Aorta (tissue), 5 donors: ENCODE data around the gene CENPK. TPM values are rescaled to one million over a fixed set of nuclear protein-coding genes. Genes with fewer than 3 reads are reported as not detected.

Source experiments
- ATAC-seq: fragments of 200-7000 bp; cut with Tn5 transposase; one replicate; pipeline ENCODE4 v1.9.1; 2022; ENCODE audit warnings: moderate library complexity; ENCODE audit not compliant: low FRiP score
- DNase-seq, 2 donors: peaks; one replicate each; pipeline ENCODE4 v3.0.0-alpha.2; 2020
- H3K27ac ChIP-seq, 2 donors: one replicate each; pipeline ENCODE4 v1.5.1; 2013; ENCODE audit warnings: low read length in 2 of 2, mild to moderate bottlenecking in 2 of 2, moderate library complexity in 2 of 2, control low read depth in 1 of 2, inconsistent platforms in 1 of 2, low read depth in 1 of 2
- H3K27me3 ChIP-seq, 2 donors: one replicate each; pipeline ENCODE4 v1.6.1; 2013; ENCODE audit warnings: control low read depth in 1 of 2, low read length in 1 of 2, mild to moderate bottlenecking in 1 of 2, moderate library complexity in 1 of 2; ENCODE audit not compliant: insufficient read depth in 2 of 2, control insufficient read depth in 1 of 2
- H3K36me3 ChIP-seq, 2 donors: one replicate each; pipeline ENCODE4 v1.6.1; 2013; ENCODE audit warnings: control low read depth in 1 of 2, low read length in 1 of 2, mild to moderate bottlenecking in 1 of 2; ENCODE audit not compliant: insufficient read depth in 2 of 2, control insufficient read depth in 1 of 2
- H3K4me1 ChIP-seq, 2 donors: one replicate each; pipeline ENCODE4 v1.6.1; 2013; ENCODE audit warnings: low read length in 2 of 2, control low read depth in 1 of 2, mild to moderate bottlenecking in 1 of 2, moderate library complexity in 1 of 2; ENCODE audit not compliant: insufficient read depth in 2 of 2, control insufficient read depth in 1 of 2
- H3K4me3 ChIP-seq, 2 donors: one replicate each; pipeline ENCODE4 v1.5.1; 2013; ENCODE audit warnings: low read length in 2 of 2, control low read depth in 1 of 2, mild to moderate bottlenecking in 1 of 2
- H3K9me3 ChIP-seq: one replicate; pipeline ENCODE4 v1.6.1; 2013; ENCODE audit warnings: mild to moderate bottlenecking, low read length; ENCODE audit not compliant: control insufficient read depth
- WGBS, 2 donors: extraction: QIAGEN DNeasy Blood & Tissue Kit; methylation state at CpG; one replicate each; pipeline ENCODE4 v1.1.7; 2013; 5-methylcytosine and 5-hydroxymethylcytosine counted together
- intact Hi-C, 2 donors: fragments of 100-400 bp; cut with DNase I; formaldehyde crosslinking; loops; one replicate each; pipeline versions ENCODE4 v1.14.2 to v1.15.0; 2022
- polyA plus RNA-seq, 2 donors: library from polyadenylated mRNA; stranded (reverse); fragments of 200-250 nt; gene quantifications; one replicate each; pipeline ENCODE4 v1.2.3, GENCODE V29; 2013
- total RNA-seq, 2 donors: library from RNA; stranded (reverse); fragmentation: NEBNext Ultra II Directional; extraction: Animal tissue kit (Norgen Biotek cat#: 25700); gene quantifications; one replicate each; pipeline ENCODE4 v1.2.1, GENCODE V29; 2021
- donor health status: healthy with polysubstance abuse.
- donor health status: Bipolar disorder and iron deficiency.
- donor health status: DM: no; HTN: no; CAD: no.
- donor health status: DM: no; HTN: no; CAD: no.
- donor health status: DM: yes; HTN: yes; CAD: no.

The CENPK gene
- total and polyA plus RNA-seq, 4 donors, result 0.05 to 3.7 (median 2.8) TPM

DNA sequence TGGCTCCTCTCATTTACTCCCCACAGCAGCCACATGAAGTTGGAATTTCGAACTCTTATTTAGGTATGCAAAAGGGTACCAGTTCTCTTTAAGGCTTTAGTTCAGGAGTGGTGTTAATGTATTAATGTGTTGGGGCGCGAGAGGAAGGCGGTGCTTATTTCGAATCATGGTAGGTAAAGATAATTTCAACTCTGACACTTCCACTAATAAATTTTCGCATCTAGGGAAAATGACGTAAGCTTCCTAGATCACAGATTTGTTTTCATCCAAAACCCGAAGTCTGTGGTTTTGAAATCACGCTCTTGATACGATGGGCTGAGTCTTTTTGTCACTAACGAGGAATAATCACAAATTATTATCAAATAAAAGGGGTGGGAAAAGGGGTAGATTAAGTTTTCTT, 809 bp upstream of the CENPK start:
- no peaks in the 10 kb centered on the region for H3K9me3 ChIP-seq
- no peak for DNase-seq
- no peaks in the 10 kb centered on the region for H3K27me3 ChIP-seq
- no peak overlapping the region for H3K27ac ChIP-seq
- ATAC-seq, result no peak
- peak overlapping the region; percentile 49 to 89 for H3K4me3 ChIP-seq
- peaks cover 0 to 2% of the 10 kb centered on the region in 2 donors for H3K4me1 ChIP-seq
- 3 to 8% methylated on average over 11 of the region's 11 CpGs for WGBS, 2 donors
- intact Hi-C loops, result loop anchor here in 1 of 2 donors (2.0 kb wide), 1 partner anchor 61 kb away; the partner anchor contains the start of genes SHLD3, TRAPPC13 and TRIM23
- H3K36me3 ChIP-seq, result no peaks in the 10 kb centered on the region

DNA sequence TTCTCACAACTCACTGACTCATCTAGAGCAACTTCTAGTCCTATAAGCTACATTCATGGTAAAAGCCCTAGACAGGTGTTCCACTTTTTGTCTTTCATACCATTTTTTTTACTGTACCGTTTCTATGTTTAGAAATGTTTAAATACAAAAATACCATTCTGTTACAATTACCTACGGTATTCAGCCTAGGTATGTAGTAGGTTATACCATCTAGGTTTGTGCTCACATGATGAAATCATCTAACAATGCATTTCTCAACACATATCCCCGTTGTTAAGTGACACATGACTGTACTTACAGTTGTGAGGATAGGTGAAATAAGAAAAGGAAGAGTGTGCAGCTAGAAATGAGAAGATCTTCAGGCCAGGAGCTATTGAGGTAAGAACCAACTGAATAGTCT, 6.2 kb downstream of the CENPK start:
- WGBS, 2 donors, result 89 to 90% methylated on average over 3 of the region's 3 CpGs
- H3K27ac ChIP-seq, result no peak overlapping the region
- intact Hi-C loops, result no loop called here

DNA sequence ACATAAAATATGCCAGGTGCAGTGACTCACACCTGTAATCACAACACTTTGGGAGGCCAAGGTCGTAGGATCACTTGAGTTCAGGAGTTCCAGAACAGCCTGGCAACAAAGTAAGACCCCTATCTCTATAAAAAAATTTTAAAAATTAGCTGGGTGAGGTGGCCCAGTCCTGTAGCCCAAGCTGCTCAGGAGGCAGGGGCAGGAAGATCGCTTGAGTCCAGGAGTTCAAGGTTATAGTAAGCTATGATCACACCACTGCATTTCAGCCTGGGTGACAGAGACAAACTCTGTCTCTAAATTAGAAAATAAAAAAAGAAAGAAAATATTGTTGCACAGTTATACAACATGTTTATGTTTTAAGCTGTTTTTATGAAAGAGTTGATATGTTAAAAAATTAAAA, 6.8 kb downstream of the CENPK start:
- Histone ChIP-seq H3K4me3 (no peak overlapping the region), H3K9me3 (no peaks in the 10 kb centered on the region), H3K27ac (no peak overlapping the region), H3K4me1 (no peaks in the 10 kb centered on the region), H3K36me3 (no peaks in the 10 kb centered on the region), H3K27me3 (no peaks in the 10 kb centered on the region)
- ATAC-seq (no peak), DNase-seq (no peak)
- intact Hi-C loops, result no loop called here
- 86 to 91% methylated on average over 2 of the region's 2 CpGs for WGBS, 2 donors

More for the DNA sequence above, 6.2 kb downstream of the CENPK start:
- no peaks in the 10 kb centered on the region for H3K36me3 ChIP-seq
- H3K4me3 ChIP-seq, result no peak overlapping the region
- ATAC-seq (no peak), DNase-seq (no peak)
- no peaks in the 10 kb centered on the region for H3K27me3 ChIP-seq
- no peaks in the 10 kb centered on the region for H3K4me1 ChIP-seq
- H3K9me3 ChIP-seq, result no peaks in the 10 kb centered on the region

GRCh38 chr5:65555287-65555686, 7.7 kb downstream of the CENPK start:
- DNase-seq, result no peak
- Histone ChIP-seq H3K27ac (no peak overlapping the region), H3K4me3 (no peak overlapping the region), H3K27me3 (no peaks in the 10 kb centered on the region), H3K9me3 (no peaks in the 10 kb centered on the region), H3K4me1 (no peaks in the 10 kb centered on the region), H3K36me3 (no peaks in the 10 kb centered on the region)
- intact Hi-C loops, result no loop called here
- ATAC-seq, result no peak

DNA sequence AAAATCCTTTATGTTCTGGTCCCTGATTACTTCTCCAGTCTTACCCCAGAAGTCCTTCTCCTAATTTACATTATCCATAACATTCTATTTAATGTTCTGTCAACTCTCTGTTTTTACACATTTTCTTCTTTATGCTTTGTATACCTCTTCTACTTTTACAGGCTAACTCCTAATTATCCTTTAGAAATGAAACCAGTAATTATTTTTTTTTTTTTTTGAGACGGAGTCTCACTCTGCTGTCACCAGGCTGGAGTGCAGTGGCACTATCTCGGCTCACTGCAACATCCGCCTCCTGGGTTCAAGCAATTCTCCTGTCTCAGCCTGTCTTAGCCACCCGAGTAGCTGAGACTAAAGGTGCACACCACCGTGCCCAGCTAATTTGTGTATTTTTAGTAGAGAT, 9.0 kb downstream of the CENPK start:
- Histone ChIP-seq H3K4me3 (no peak overlapping the region), H3K4me1 (no peaks in the 10 kb centered on the region), H3K36me3 (no peaks in the 10 kb centered on the region), H3K9me3 (no peaks in the 10 kb centered on the region), H3K27me3 (no peaks in the 10 kb centered on the region), H3K27ac (no peak overlapping the region)
- intact Hi-C loops, result no loop called here
- DNase-seq (no peak), ATAC-seq (no peak)
- 86 to 99% methylated on average over 5 of the region's 5 CpGs for WGBS, 2 donors

GRCh38 chr5:65548281-65548680, 14.7 kb downstream of the CENPK start:
- 92 to 94% methylated on average over 7 of the region's 7 CpGs for WGBS, 2 donors
- intact Hi-C loops, result no loop called here
- Histone ChIP-seq H3K27me3 (no peaks in the 10 kb centered on the region), H3K36me3 (no peaks in the 10 kb centered on the region), H3K4me1 (no peaks in the 10 kb centered on the region), H3K9me3 (no peaks in the 10 kb centered on the region), H3K4me3 (no peak overlapping the region), H3K27ac (no peak overlapping the region)
- ATAC-seq, result no peak
- no peak for DNase-seq

GRCh38 chr5:65546141-65546540, 16.8 kb downstream of the CENPK start:
- Histone ChIP-seq H3K27ac (no peak overlapping the region), H3K9me3 (no peaks in the 10 kb centered on the region), H3K4me3 (no peak overlapping the region), H3K27me3 (no peaks in the 10 kb centered on the region), H3K4me1 (no peaks in the 10 kb centered on the region), H3K36me3 (no peaks in the 10 kb centered on the region)
- 70 to 91% methylated on average over 5 of the region's 5 CpGs for WGBS, 2 donors
- intact Hi-C loops, result no loop called here
- ATAC-seq, result no peak
- DNase-seq, result no peak

- Histone ChIP-seq H3K27me3 (no peaks in the 10 kb centered on the region), H3K36me3 (no peaks in the 10 kb centered on the region), H3K4me1 (no peaks in the 10 kb centered on the region), H3K9me3 (no peaks in the 10 kb centered on the region), H3K4me3 (no peak overlapping the region), H3K27ac (no peak overlapping the region)
- intact Hi-C loops, result no loop called here
- DNase-seq, result no peak
- no peak for ATAC-seq
- WGBS, 2 donors, result 98 to 99% methylated on average over 4 of the region's 4 CpGs
These were observed 18.5 kb downstream of the CENPK start for GRCh38 chr5:65544473-65544872.

DNA sequence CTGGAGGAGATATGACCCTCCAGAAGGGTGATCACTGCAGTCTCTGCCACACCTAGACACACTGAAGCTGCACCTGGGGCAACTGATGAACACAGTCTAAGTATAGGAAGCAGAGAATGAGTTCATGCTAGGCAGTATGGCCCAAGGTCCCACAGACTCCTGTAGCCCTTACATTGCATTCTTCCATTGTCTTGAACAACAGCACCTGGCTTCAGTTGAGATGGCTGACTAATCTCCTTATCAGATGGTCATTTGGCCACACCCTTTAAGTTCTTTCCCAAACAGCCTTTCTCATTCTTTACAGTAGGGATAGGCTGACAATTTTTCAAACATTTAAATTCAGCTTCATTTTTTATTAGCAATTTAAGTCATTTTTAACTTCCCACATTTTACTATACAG, 23.1 kb downstream of the CENPK start:
- Histone ChIP-seq H3K27ac (no peak overlapping the region), H3K9me3 (no peaks in the 10 kb centered on the region), H3K4me3 (no peak overlapping the region), H3K4me1 (no peaks in the 10 kb centered on the region), H3K27me3 (no peaks in the 10 kb centered on the region), H3K36me3 (no peaks in the 10 kb centered on the region)
- ATAC-seq (no peak), DNase-seq (no peak)
- intact Hi-C loops, result no loop called here
